ENCODE data around the gene TCEANC2.
"Not testable (repeated sequence)": the region's sequence is repeated elsewhere in the genome, so short reads cannot be mapped to it uniquely, and the experiment has no call there.

Gene TCEANC2

GRCh38 chr1:54028306-54029251 lies 24.8 kb upstream of the TCEANC2 start:
- no peak for DNase-seq

- no peak for DNase-seq
These were observed 15.9 kb upstream of the TCEANC2 start for GRCh38 chr1:54037476-54037875.

- DNase-seq, result no peak
These were observed 11.6 kb upstream of the TCEANC2 start for GRCh38 chr1:54041806-54042205.

- no peak for DNase-seq
These were observed 7.9 kb upstream of the TCEANC2 start for GRCh38 chr1:54045496-54045895.

GRCh38 chr1:54046671-54047383 lies 6.6 kb upstream of the TCEANC2 start:
- DNase-seq, result no peak

GRCh38 chr1:54047384-54048305 lies 5.8 kb upstream of the TCEANC2 start:
- DNase-seq, result no peak

GRCh38 chr1:54050435-54050834 lies 3.0 kb upstream of the TCEANC2 start:
- DNase-seq, result not testable (repeated sequence)

GRCh38 chr1:54051933-54052430 lies 1.4 kb upstream of the TCEANC2 start:
- no peak for DNase-seq

GRCh38 chr1:54052431-54052933 lies 926 bp upstream of the TCEANC2 start:
- DNase-seq, result peak; percentile 51

- DNase-seq, result no peak
These were observed 483 bp downstream of the TCEANC2 start for GRCh38 chr1:54053745-54054437.

GRCh38 chr1:54054438-54054749 lies 986 bp downstream of the TCEANC2 start:
- DNase-seq, result no peak

GRCh38 chr1:54064299-54064698 lies 10.9 kb downstream of the TCEANC2 start:
- no peak for DNase-seq

- DNase-seq, result no peak
These were observed 16.4 kb downstream of the TCEANC2 start for GRCh38 chr1:54069791-54070170.

GRCh38 chr1:54070171-54070837 lies 16.9 kb downstream of the TCEANC2 start:
- peak; percentile 67 for DNase-seq

- no peak for DNase-seq
These were observed 24.0 kb downstream of the TCEANC2 start for GRCh38 chr1:54077359-54077758.

GRCh38 chr1:54080598-54081049 lies 27.2 kb downstream of the TCEANC2 start:
- DNase-seq, result no peak

- peak; percentile 60 for DNase-seq
These were observed 28.2 kb downstream of the TCEANC2 start for GRCh38 chr1:54081306-54082270.

- no peak for DNase-seq
These were observed 31.4 kb downstream of the TCEANC2 start for GRCh38 chr1:54084794-54085193.

- DNase-seq, result no peak
These were observed 33.3 kb downstream of the TCEANC2 start for GRCh38 chr1:54086754-54087153.

- no peak for DNase-seq
These were observed 35.0 kb downstream of the TCEANC2 start for GRCh38 chr1:54088385-54088784.
